K562 (cell line): ENCODE data around the gene NEDD9. TPM values are rescaled to one million over a fixed set of nuclear protein-coding genes. Genes with fewer than 3 reads are reported as not detected.

Experiments
- ATAC-seq: fragments of 200-7000 bp; cut with Tn5 transposase; 3 replicates; pipeline ENCODE4 v1.9.1; 2020; ENCODE audit warnings: moderate library complexity
- BruUV-seq: library from RNA; stranded (reverse); fragments of 400-500 nt; replicated peaks from 2 replicates; lab custom pipeline; 2021; lab: Mats Ljungman, UMichigan
- CTCF ChIA-PET: fragments of 300-600 bp; formaldehyde crosslinking; extraction: SDS; loops from one replicate; lab custom pipeline; 2021; ENCODE audit warnings: low intra/inter-chr PET ratio; lab: Yijun Ruan, JAX
- POLR2A ChIA-PET: fragments of 300-600, 350-650 bp; sonication (Branson Sonifier 250); formaldehyde crosslinking; extraction: SDS; loops from one replicate; lab custom pipeline; 2021; ENCODE audit warnings: antibody characterized with exemption, inconsistent platforms; lab: Yijun Ruan, JAX
- DNase-seq, 4 experiments: peaks; one replicate each; pipeline versions ENCODE4 v3.0.0 to v3.0.0-alpha.2; 2011 to 2018; ENCODE audit warnings: low spot score in 3 of 4, mixed read lengths in 3 of 4; ENCODE audit errors: extremely low read depth in 1 of 4
- FAIRE-seq: peaks from 2 replicates; lab custom pipeline; 2011; peaks lifted over from hg19 to GRCh38; lab: Jason Lieb, UNC
- H2AFZ ChIP-seq: 2 replicates; pipeline ENCODE4 v1.6.0; 2011; ENCODE audit warnings: low read depth, low read length, control low read depth, inconsistent platforms
- H3K27ac ChIP-seq: fragments of 200-600 bp; 3 replicates; pipeline ENCODE4 v1.8.0; 2011; ENCODE audit warnings: low read depth, mild to moderate bottlenecking, control low read depth, inconsistent platforms, low read length, moderate library complexity, mixed read lengths; ENCODE audit errors: extremely low read depth
- H3K27me3 ChIP-seq, 2 experiments: fragments of 300-600 bp in 1 of 2; 2 replicates in 1 of 2; 3 replicates in 1 of 2; pipeline versions ENCODE4 v1.6.0 to v1.8.0; 2011; ENCODE audit warnings: inconsistent platforms in 2 of 2, low read length in 2 of 2, mild to moderate bottlenecking in 1 of 2, mixed read lengths in 1 of 2, moderate library complexity in 1 of 2; ENCODE audit not compliant: control insufficient read depth in 2 of 2, insufficient read depth in 2 of 2
- H3K36me3 ChIP-seq: fragments of 300-600 bp; 3 replicates; pipeline ENCODE4 v1.8.0; 2011; ENCODE audit warnings: mild to moderate bottlenecking, low read length, inconsistent platforms; ENCODE audit not compliant: control insufficient read depth, insufficient read depth
- H3K4me1 ChIP-seq, 2 experiments: fragments of 200-600 bp in 1 of 2; replicated peaks in 1 of 2; 2 replicates in 1 of 2; 3 replicates in 1 of 2; pipeline versions ENCODE4 v1.5.1 to v1.8.0; 2011; ENCODE audit warnings: inconsistent platforms in 2 of 2, low read length in 2 of 2, mild to moderate bottlenecking in 1 of 2, mixed read lengths in 1 of 2, moderate library complexity in 1 of 2; ENCODE audit not compliant: control insufficient read depth in 2 of 2, insufficient read depth in 2 of 2
- H3K4me2 ChIP-seq: 2 replicates; pipeline ENCODE4 v1.6.1; 2011; ENCODE audit warnings: low read length, control low read depth, inconsistent platforms, mixed read lengths; ENCODE audit not compliant: insufficient read depth
- H3K4me3 ChIP-seq: fragments of 200-600 bp; sonication (generic), shearing (Covaris generic); 2 replicates; pipeline ENCODE4 v1.5.1; 2016; ENCODE audit warnings: control low read depth, inconsistent platforms
- H3K79me2 ChIP-seq: fragments of 200-600 bp; 3 replicates; pipeline ENCODE4 v1.8.0; 2011; ENCODE audit warnings: low read length, inconsistent platforms; ENCODE audit not compliant: control insufficient read depth, insufficient read depth
- H3K9ac ChIP-seq, 2 experiments: 2 replicates each; pipeline versions ENCODE4 v1.6.0 to v1.6.1; 2011; ENCODE audit warnings: low read depth in 2 of 2, low read length in 2 of 2, control low read depth in 1 of 2, inconsistent platforms in 1 of 2, mild to moderate bottlenecking in 1 of 2, mixed read lengths in 1 of 2; ENCODE audit not compliant: insufficient read depth in 1 of 2
- H3K9me1 ChIP-seq: one replicate; pipeline ENCODE4 v1.6.0; 2011; ENCODE audit warnings: inconsistent platforms, mild to moderate bottlenecking, low read length, moderate library complexity; ENCODE audit not compliant: control insufficient read depth, insufficient read depth
- H3K9me3 ChIP-seq: replicated peaks from 2 replicates; pipeline ENCODE4 v1.5.1; 2011; ENCODE audit warnings: low read depth, low read length, inconsistent platforms; ENCODE audit not compliant: control insufficient read depth, insufficient read depth
- H4K20me1 ChIP-seq: replicated peaks from 2 replicates; pipeline ENCODE4 v1.6.1; 2011; ENCODE audit warnings: low read length, inconsistent platforms, mixed read lengths; ENCODE audit not compliant: control insufficient read depth, insufficient read depth
- ARID4B ChIP-seq: sonication (generic); formaldehyde crosslinking; IDR thresholded peaks from 2 replicates; pipeline ENCODE4 v1.8.0; 2022; ENCODE audit warnings: mild to moderate bottlenecking, missing genetic modification reagents
- ASH1L ChIP-seq: fragments of 450-650 bp; IDR thresholded peaks from 2 replicates; pipeline ENCODE4 v1.6.1; 2018; ENCODE audit warnings: borderline replicate concordance, mild to moderate bottlenecking, low read depth; ENCODE audit not compliant: partially characterized antibody
- ATF4 ChIP-seq: fragments of 450-650 bp; formaldehyde crosslinking; IDR thresholded peaks from 2 replicates; pipeline ENCODE4 v1.4.0; 2022; ENCODE audit warnings: mild to moderate bottlenecking, moderate library complexity
- CREBBP ChIP-seq: IDR thresholded peaks from one replicate; pipeline ENCODE4 v1.6.1; 2012; ENCODE audit warnings: low read depth, mild to moderate bottlenecking, control low read depth, inconsistent platforms, low read length
- E2F1 ChIP-seq: sonication (generic); formaldehyde crosslinking; IDR thresholded peaks from 2 replicates; pipeline ENCODE4 v1.8.1; 2023; ENCODE audit warnings: mild to moderate bottlenecking, missing genetic modification reagents, moderate library complexity
- FOXA1 ChIP-seq: fragments of 450-650 bp; IDR thresholded peaks from 2 replicates; pipeline ENCODE4 v1.6.1; 2016; ENCODE audit warnings: mild to moderate bottlenecking, borderline replicate concordance
- FOXJ3 ChIP-seq: sonication (generic); formaldehyde crosslinking; IDR thresholded peaks from 2 replicates; pipeline ENCODE4 v1.4.0; 2020; ENCODE audit warnings: mild to moderate bottlenecking, missing genetic modification reagents
- MTA1 ChIP-seq: fragments of 450-650 bp; IDR thresholded peaks from 2 replicates; pipeline ENCODE4 v1.6.1; 2017; ENCODE audit warnings: borderline replicate concordance
- NFE2 ChIP-seq: IDR thresholded peaks from 2 replicates; pipeline ENCODE4 v1.6.1; 2014; ENCODE audit warnings: antibody characterized with exemption, low read depth
- PML ChIP-seq: IDR thresholded peaks from 2 replicates; pipeline ENCODE4 v1.6.1; 2012; ENCODE audit warnings: low read length, inconsistent platforms
- SMAD4 ChIP-seq: fragments of 250-450 bp; sonication (Bioruptor Pico); conservative IDR thresholded peaks from 2 replicates; pipeline ENCODE4 v1.8.0; 2021; ENCODE audit warnings: inconsistent platforms, mild to moderate bottlenecking, moderate library complexity
- TCFL5 ChIP-seq: fragments of 250-450 bp; sonication (Bioruptor Pico); conservative IDR thresholded peaks from 2 replicates; pipeline ENCODE4 v1.6.1; 2021; ENCODE audit warnings: mild to moderate bottlenecking, moderate library complexity, matching md5 sums
- TRIM25 ChIP-seq: fragments of 450-650 bp; IDR thresholded peaks from 2 replicates; pipeline ENCODE4 v1.7.0; 2016; ENCODE audit warnings: borderline replicate concordance
- ZKSCAN8 ChIP-seq: fragments of 200-800 bp; sonication (Bioruptor generic); IDR thresholded peaks from 2 replicates; pipeline ENCODE4 v1.6.1; 2016; ENCODE audit warnings: missing genetic modification characterization, missing compliant biosample characterization
- ZNF217 ChIP-seq: sonication (generic); formaldehyde crosslinking; IDR thresholded peaks from 2 replicates; pipeline ENCODE4 v1.8.0; 2022; ENCODE audit warnings: mild to moderate bottlenecking, missing genetic modification reagents
- in situ Hi-C: fragments of 300-500 bp; cut with MboI; formaldehyde crosslinking; loops from 4 replicates; pipeline ENCODE4 v1.15.0; 2018; ENCODE audit warnings: inconsistent platforms, mixed read lengths
- intact Hi-C: fragments of 100-400 bp; cut with micrococcal nuclease; formaldehyde crosslinking; loops from 2 replicates; pipeline ENCODE4 v1.14.2; 2022
- polyA plus RNA-seq, 8 experiments: library from polyadenylated mRNA; depleted of rRNA in 4 of 8; stranded (reverse) in 5 of 8; unstranded in 3 of 8; fragments of >200 nt; fragmentation: Nextera tagmentation in 2 of 8; fragmentation: Illumina TruSeq in 1 of 8; extraction: Ambion mirVana in 2 of 8; extraction: Trizol in 1 of 8; gene quantifications; 2 replicates each; pipeline versions ENCODE4 v1.2.1 to v1.2.3, GENCODE V29; 2011 to 2014; ENCODE audit warnings: inconsistent platforms in 1 of 8, missing spikeins in 1 of 8
- total RNA-seq, 7 experiments: library from RNA; depleted of rRNA in 6 of 7; stranded (reverse); fragments of >200 nt in 6 of 7; fragmentation: Illumina TruSeq in 2 of 7; extraction: Trizol in 2 of 7; gene quantifications; 2 replicates each; pipeline versions ENCODE4 v1.2.1 to v1.2.3, GENCODE V29; 2011 to 2021; ENCODE audit warnings: low replicate concordance in 1 of 7

The NEDD9 gene
- total and polyA plus RNA-seq, 9 of the 15 experiments (the other 6 are each of a cell fraction or from before 2014, with no cell fraction given): 0.04 to 0.18 (median 0.15) TPM; not detected in 6

- in situ Hi-C loops: no loop called here
- Histone ChIP-seq H3K9me1 (no peaks in the 10 kb centered on the region), H2AFZ (no peak overlapping the region), H3K27me3 (peaks cover 0 to 14% of the 10 kb centered on the region in 2 experiments; a peak in 1 of 5 replicates), H3K9me3 (no peaks in the 10 kb centered on the region), H3K27ac (no peak overlapping the region), H3K4me1 (no peaks in the 10 kb centered on the region; a peak in 2 of 5 replicates), H3K9ac (no peak overlapping the region), H3K4me3 (no peak overlapping the region), H4K20me1 (no peaks in the 10 kb centered on the region), H3K4me2 (no peak overlapping the region), H3K36me3 (no peaks in the 10 kb centered on the region), H3K79me2 (no peaks in the 10 kb centered on the region)
- no peak for DNase-seq
- no peak for FAIRE-seq
- ChIA-PET CTCF (no interaction called here), POLR2A (no interaction called here)
- TF ChIP-seq MTA1 (no peak), E2F1 (CRISPR knock-in tag) (no peak), NFE2 (no peak), ARID4B (CRISPR knock-in tag) (no peak), FOXA1 (no peak), CREBBP (no peak), ASH1L (no peak), FOXJ3 (CRISPR knock-in tag) (no peak), PML (no peak), ATF4 (no peak), TCFL5 (CRISPR knock-in tag) (no peak), ZKSCAN8 (no peak), TRIM25 (no peak), SMAD4 (CRISPR knock-in tag) (no peak), ZNF217 (CRISPR knock-in tag) (no peak)
- intact Hi-C loops: no loop called here
- BruUV-seq: no TSS peak
- no peak for ATAC-seq
These were observed 79.9 kb downstream of the NEDD9 start for GRCh38 chr6:11152581-11152980.
